Measurements from ENCODE around the gene CLNK. TPM values are rescaled to one million over a fixed set of nuclear protein-coding genes. Genes with fewer than 3 reads are reported as not detected.

CLNK gene
- total and polyA plus RNA-seq, 10 donors, result 0.39 to 2.8 (median 1.3) TPM

DNA sequence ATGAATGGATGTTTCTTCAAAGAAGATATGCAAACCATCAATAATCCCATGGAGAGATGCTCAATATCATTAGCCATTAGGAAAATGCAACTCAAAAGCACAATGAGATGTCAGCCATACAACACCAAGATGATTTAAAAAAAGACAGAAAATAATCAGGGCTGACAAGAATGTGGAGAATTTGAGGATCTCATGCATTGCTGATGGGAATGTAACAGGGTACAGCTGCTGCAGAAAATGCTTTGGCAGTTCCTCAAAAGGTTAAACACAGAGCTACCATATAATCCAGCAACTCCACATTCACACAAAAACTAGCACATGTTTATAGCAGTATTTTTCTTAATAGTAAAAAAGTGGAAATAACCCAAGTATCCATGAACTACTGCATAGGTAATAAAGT is 116.8 kb downstream of the CLNK start:
- no peaks in the 10 kb centered on the region for H3K9me3 ChIP-seq
- TF ChIP-seq CTCF (IDR thresholded peaks at IDR 0.05 in 8 of 11, conservative IDR thresholded peaks at IDR 0.05 in 3 of 11) (no peak), POLR2A (IDR thresholded peaks at IDR 0.05) (no peak), POLR2AphosphoS5 (IDR thresholded peaks at IDR 0.05) (no peak)
- no peaks in the 10 kb centered on the region for H3K27me3 ChIP-seq (replicated peaks in 1 of 7)
- no peak overlapping the region for H3K27ac ChIP-seq
- H3K4me3 ChIP-seq, result no peak overlapping the region
- DNase-seq, result no peak
- intact Hi-C loops (cut with DNase I; ENCODE audit: low total_unique reads), result no loop called here
- H3K36me3 ChIP-seq, result no peaks in the 10 kb centered on the region
- H3K4me1 ChIP-seq, result no peaks in the 10 kb centered on the region

- DNase-seq, result no peak
- TF ChIP-seq POLR2AphosphoS5 (IDR thresholded peaks at IDR 0.05), result no peak
- TF ChIP-seq POLR2A (IDR thresholded peaks at IDR 0.05), result no peak
- TF ChIP-seq CTCF (IDR thresholded peaks at IDR 0.05 in 8 of 11, conservative IDR thresholded peaks at IDR 0.05 in 3 of 11), result no peak
- no peaks in the 10 kb centered on the region for H3K36me3 ChIP-seq
- no peak overlapping the region for H3K4me3 ChIP-seq
- 78 to 88% (median 82%) methylated on average over 5 of the region's 5 CpGs for WGBS, 5 donors
- intact Hi-C loops (cut with DNase I; ENCODE audit: low total_unique reads), result no loop called here
- no peak overlapping the region for H3K27ac ChIP-seq
- H3K4me1 ChIP-seq, result no peaks in the 10 kb centered on the region
- no peaks in the 10 kb centered on the region for H3K9me3 ChIP-seq
- no peaks in the 10 kb centered on the region for H3K27me3 ChIP-seq (replicated peaks in 1 of 7)
Observed at GRCh38 chr4:10565166-10565780, 119.3 kb downstream of the CLNK start.

- intact Hi-C loops (cut with DNase I; ENCODE audit: low total_unique reads), result no loop called here
- H3K4me3 ChIP-seq, result no peak overlapping the region
- no peaks in the 10 kb centered on the region for H3K27me3 ChIP-seq (replicated peaks in 1 of 7)
- H3K9me3 ChIP-seq, result no peaks in the 10 kb centered on the region
- peaks cover 0 to 24% (median 7%) of the 10 kb centered on the region in 6 donors for H3K4me1 ChIP-seq
- no peak overlapping the region for H3K27ac ChIP-seq
- peak; percentile 58 to 83 (median 78) for TF ChIP-seq CTCF (IDR thresholded peaks at IDR 0.05 in 8 of 11, conservative IDR thresholded peaks at IDR 0.05 in 3 of 11)
- TF ChIP-seq POLR2A (IDR thresholded peaks at IDR 0.05), result no peak
- DNase-seq, result no peak
- H3K36me3 ChIP-seq, result no peaks in the 10 kb centered on the region
- whole genome bisulfite sequencing, 5 donors, result 6 to 15% (median 10%) methylated on average over 6 of the region's 6 CpGs
Observed at GRCh38 chr4:10554694-10555093, 129.9 kb downstream of the CLNK start.

DNA sequence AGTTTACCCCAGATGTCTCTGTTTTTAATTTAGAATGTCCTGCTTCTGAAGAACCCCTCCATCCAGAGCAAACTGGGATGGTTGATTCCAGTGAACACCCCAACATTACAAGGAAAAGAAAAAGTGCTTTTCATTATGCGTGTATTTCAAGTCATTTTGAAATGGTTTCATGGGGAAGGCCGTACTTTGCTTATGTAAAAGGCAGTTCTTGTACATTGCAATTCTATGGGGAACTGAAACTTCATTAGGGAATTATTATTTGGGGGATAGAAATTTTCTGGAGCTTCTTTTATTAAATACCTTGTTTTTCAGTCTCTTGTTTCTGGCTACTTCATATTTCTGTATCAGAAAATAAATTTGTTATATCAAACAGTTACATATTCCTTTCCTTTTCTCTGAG is 130.4 kb downstream of the CLNK start:
- DNase-seq, result no peak
- H3K4me3 ChIP-seq, result no peak overlapping the region
- H3K4me1 ChIP-seq, result peaks cover 0 to 24% (median 7%) of the 10 kb centered on the region in 6 donors
- TF ChIP-seq POLR2A (IDR thresholded peaks at IDR 0.05) (no peak), POLR2AphosphoS5 (IDR thresholded peaks at IDR 0.05) (no peak), CTCF (IDR thresholded peaks at IDR 0.05 in 8 of 11, conservative IDR thresholded peaks at IDR 0.05 in 3 of 11) (no peak)
- peak overlapping the region in 1 of 8 donors; percentile 23 for H3K27ac ChIP-seq
- no peaks in the 10 kb centered on the region for H3K9me3 ChIP-seq
- intact Hi-C loops (cut with DNase I; ENCODE audit: low total_unique reads), result no loop called here
- 69 to 77% (median 70%) methylated on average over 2 of the region's 2 CpGs for WGBS, 5 donors
- no peaks in the 10 kb centered on the region for H3K27me3 ChIP-seq (replicated peaks in 1 of 7)
- no peaks in the 10 kb centered on the region for H3K36me3 ChIP-seq
